Activated CD4-positive, alpha-beta T cell treated with anti-CD3 and anti-CD28 coated beads, Interleukin-2, amount 50 U/mL, for 48 hours (primary cell): ENCODE data around the gene TSPAN3.

Source experiments
- DNase-seq, 2 experiments: peaks; one replicate each; pipeline ENCODE4 v3.0.0-alpha.2; 2020

TSPAN3 gene

GRCh38 chr15:77070495-77071304 lies at the start of gene TSPAN3:
TSS of gene TSPAN3 (minus strand) at chr15:77071109. CDS start at chr15:77070954, 155 bp downstream.
- peak; percentile 92 to 94 for DNase-seq

GRCh38 chr15:77120576-77120975 lies 49.7 kb upstream of the TSPAN3 start:
- no peak for DNase-seq

- DNase-seq, result no peak
Measured at GRCh38 chr15:77119446-77119845, 48.5 kb upstream of the TSPAN3 start.

- peak; percentile 13 to 23 for DNase-seq
Measured at GRCh38 chr15:77118882-77119321, 48.0 kb upstream of the TSPAN3 start.

- no peak for DNase-seq
Measured at GRCh38 chr15:77115179-77115578, 44.3 kb upstream of the TSPAN3 start.

- no peak for DNase-seq
Measured at GRCh38 chr15:77112838-77113504, 42.1 kb upstream of the TSPAN3 start.

GRCh38 chr15:77111789-77112188 lies 40.9 kb upstream of the TSPAN3 start:
- no peak for DNase-seq

GRCh38 chr15:77107531-77108355 lies 36.8 kb upstream of the TSPAN3 start:
- peak; percentile 49 to 52 for DNase-seq

- DNase-seq, result no peak
Measured at GRCh38 chr15:77107068-77107467, 36.2 kb upstream of the TSPAN3 start.

- no peak for DNase-seq
Measured at GRCh38 chr15:77104155-77104554, 33.2 kb upstream of the TSPAN3 start.

GRCh38 chr15:77099741-77100463 lies 29.0 kb upstream of the TSPAN3 start:
- DNase-seq, result no peak

GRCh38 chr15:77098572-77098971 lies 27.7 kb upstream of the TSPAN3 start:
- no peak for DNase-seq

GRCh38 chr15:77097921-77098320 lies 27.0 kb upstream of the TSPAN3 start:
- no peak for DNase-seq

GRCh38 chr15:77097248-77097721 lies 26.4 kb upstream of the TSPAN3 start:
- DNase-seq, result no peak

GRCh38 chr15:77096541-77096940 lies 25.6 kb upstream of the TSPAN3 start:
- no peak for DNase-seq

GRCh38 chr15:77096138-77096537 lies 25.2 kb upstream of the TSPAN3 start:
- DNase-seq, result no peak

GRCh38 chr15:77094397-77095030 lies 23.6 kb upstream of the TSPAN3 start:
- peak in 1 of 2 experiments; percentile 25 for DNase-seq

- DNase-seq, result no peak
Measured at GRCh38 chr15:77093436-77093835, 22.5 kb upstream of the TSPAN3 start.

- DNase-seq, result no peak
Measured at GRCh38 chr15:77091097-77091496, 20.2 kb upstream of the TSPAN3 start.

GRCh38 chr15:77087213-77087612 lies 16.3 kb upstream of the TSPAN3 start:
- DNase-seq, result no peak

- peak in 1 of 2 experiments; percentile 18 for DNase-seq
Measured at GRCh38 chr15:77085297-77085696, 14.4 kb upstream of the TSPAN3 start.

- DNase-seq, result no peak
Measured at GRCh38 chr15:77084436-77084835, 13.5 kb upstream of the TSPAN3 start.
